DMS53 (cell line): Measurements from ENCODE around the gene PSMB10.

Source experiments
- DNase-seq: peaks from one replicate; lab custom pipeline; 2025; lab: John Stamatoyannopoulos, UW

Gene PSMB10

GRCh38 chr16:67892375-67892774 lies 44.3 kb downstream of the PSMB10 start:
- no peak for DNase-seq

- DNase-seq = no peak
Observed at GRCh38 chr16:67888331-67888730, 48.3 kb downstream of the PSMB10 start.

- DNase-seq = no peak
Observed at GRCh38 chr16:67886387-67886786, 50.3 kb downstream of the PSMB10 start.

- DNase-seq = no peak
Observed at GRCh38 chr16:67885976-67886375, 50.7 kb downstream of the PSMB10 start.

GRCh38 chr16:67885545-67885944 lies 51.1 kb downstream of the PSMB10 start:
- DNase-seq = no peak

GRCh38 chr16:67884684-67885083 lies 52.0 kb downstream of the PSMB10 start, which contains the start of gene NRN1L:
NRN1L (plus strand) TSS chr16:67884885; CDS start chr16:67884904, 19 bp downstream.
- DNase-seq = no peak
